ENCODE results near the gene TNS1. TPM values are rescaled to one million over a fixed set of nuclear protein-coding genes. Genes with fewer than 3 reads are reported as not detected.

Gene TNS1
- total and polyA plus RNA-seq, 8 donors = 139 to 327 (median 159) TPM

DNA sequence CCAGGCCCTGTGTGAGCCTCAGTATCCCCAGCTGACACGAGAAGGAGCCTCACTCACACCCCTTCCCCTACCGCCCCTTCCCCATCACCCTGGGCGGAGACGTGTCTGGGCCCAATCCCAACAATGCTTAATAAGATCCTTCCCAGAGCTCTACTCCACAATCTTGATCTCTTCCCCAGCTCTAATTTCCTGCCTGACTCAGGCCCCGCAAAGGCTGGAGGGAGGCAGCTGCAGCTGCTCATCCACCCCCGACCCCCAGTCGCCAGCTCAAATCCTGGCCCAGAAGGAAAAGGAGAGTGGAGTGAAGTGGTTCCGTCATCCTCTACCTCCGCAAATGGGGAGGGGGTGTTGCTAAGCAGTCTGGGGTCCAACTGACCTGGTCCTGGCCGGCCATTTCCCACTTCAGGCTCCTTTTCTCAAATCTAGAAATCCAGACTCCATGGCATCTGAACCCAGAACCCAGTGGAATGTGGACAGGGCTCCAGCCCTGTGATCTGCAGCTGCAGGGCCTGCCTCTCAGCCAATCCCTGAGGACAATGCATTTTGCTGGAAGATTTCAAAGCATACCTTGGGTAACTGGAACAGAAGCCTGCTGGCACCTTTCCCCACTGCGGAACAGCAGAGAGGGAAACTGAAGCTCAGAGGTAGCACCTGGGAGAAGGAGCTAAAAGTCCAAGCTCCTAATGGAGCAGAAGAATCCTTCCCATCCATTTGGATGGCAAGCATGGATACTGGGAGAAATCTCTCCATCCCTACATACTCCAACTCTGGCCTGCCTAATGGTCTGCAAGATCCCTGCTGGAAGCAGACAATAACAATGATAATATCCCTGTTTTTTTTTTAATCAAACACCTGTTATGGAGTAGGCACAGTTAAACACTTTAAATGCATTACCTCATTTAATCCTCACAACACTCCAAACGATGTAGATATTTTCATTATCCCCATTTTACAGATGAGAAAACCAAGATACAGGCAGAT lies 5.6 kb upstream of the TNS1 start:
- Histone ChIP-seq H3K27me3 (peaks cover 0 to 35% of the 10 kb centered on the region in 2 donors), H3K9me3 (no peaks in the 10 kb centered on the region), H3K36me3 (no peaks in the 10 kb centered on the region), H3K4me3 (no peak overlapping the region), H3K27ac (no peak overlapping the region), H3K4me1 (peaks cover 0 to 27% of the 10 kb centered on the region in 2 donors)
- TF ChIP-seq, protein P1, sequence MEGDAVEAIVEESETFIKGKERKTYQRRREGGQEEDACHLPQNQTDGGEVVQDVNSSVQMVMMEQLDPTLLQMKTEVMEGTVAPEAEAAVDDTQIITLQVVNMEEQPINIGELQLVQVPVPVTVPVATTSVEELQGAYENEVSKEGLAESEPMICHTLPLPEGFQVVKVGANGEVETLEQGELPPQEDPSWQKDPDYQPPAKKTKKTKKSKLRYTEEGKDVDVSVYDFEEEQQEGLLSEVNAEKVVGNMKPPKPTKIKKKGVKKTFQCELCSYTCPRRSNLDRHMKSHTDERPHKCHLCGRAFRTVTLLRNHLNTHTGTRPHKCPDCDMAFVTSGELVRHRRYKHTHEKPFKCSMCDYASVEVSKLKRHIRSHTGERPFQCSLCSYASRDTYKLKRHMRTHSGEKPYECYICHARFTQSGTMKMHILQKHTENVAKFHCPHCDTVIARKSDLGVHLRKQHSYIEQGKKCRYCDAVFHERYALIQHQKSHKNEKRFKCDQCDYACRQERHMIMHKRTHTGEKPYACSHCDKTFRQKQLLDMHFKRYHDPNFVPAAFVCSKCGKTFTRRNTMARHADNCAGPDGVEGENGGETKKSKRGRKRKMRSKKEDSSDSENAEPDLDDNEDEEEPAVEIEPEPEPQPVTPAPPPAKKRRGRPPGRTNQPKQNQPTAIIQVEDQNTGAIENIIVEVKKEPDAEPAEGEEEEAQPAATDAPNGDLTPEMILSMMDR (IDR thresholded peaks at IDR 0.05) = no peak
- DNase-seq (no peak), ATAC-seq (no peak)
- intact Hi-C loops (cut with DNase I) = no loop called here

DNA sequence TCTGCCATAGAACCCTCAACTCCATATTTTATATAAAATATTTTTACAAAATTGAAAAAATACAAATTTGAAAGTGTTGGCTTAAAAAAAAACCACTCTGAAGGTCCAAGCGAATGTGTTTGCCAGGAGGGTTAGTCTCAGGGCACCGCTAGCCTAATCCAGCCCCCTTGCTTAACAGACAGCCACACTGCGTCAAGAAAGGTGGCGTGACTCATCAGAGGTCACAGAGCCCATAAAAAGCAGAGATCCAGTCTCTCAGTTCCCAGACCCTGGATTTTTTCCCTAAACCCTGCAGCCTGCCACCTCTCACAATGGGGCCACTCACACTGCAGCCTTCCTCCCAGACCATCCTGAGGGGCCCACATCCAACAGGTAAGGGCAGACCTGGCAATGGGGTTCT lies 3.9 kb upstream of the TNS1 start:
- ATAC-seq (no peak), DNase-seq (no peak)
- TF ChIP-seq, protein P1 (IDR thresholded peaks at IDR 0.05) = no peak
- Histone ChIP-seq H3K36me3 (no peaks in the 10 kb centered on the region), H3K9me3 (no peaks in the 10 kb centered on the region), H3K27me3 (peaks cover 0 to 31% of the 10 kb centered on the region in 2 donors), H3K27ac (no peak overlapping the region), H3K4me1 (peaks cover 0 to 34% of the 10 kb centered on the region in 2 donors), H3K4me3 (no peak overlapping the region)
- intact Hi-C loops (cut with DNase I) = no loop called here

DNA sequence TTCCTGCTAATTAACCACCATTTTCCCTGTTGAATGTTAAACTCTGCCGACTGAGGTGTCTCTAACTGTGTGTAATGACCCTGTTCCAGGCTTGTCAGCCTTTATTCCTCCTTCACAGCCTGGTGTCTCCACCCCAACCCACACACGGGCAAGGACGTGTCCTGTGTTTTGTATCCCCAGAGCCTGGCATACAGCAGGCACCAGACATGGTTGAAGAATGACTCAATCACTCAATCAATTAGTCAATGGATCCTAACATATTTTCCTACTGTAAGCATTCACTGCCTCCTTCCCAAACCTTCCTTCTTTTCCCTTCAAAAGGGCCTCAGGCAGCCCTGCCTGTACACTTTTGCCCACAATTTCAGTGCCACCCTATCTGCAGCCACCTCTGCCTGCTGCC lies 2.7 kb upstream of the TNS1 start:
- Histone ChIP-seq H3K36me3 (no peaks in the 10 kb centered on the region), H3K27me3 (peaks cover 0 to 19% of the 10 kb centered on the region in 2 donors), H3K4me1 (peaks cover 0 to 29% of the 10 kb centered on the region in 2 donors), H3K27ac (no peak overlapping the region), H3K9me3 (no peaks in the 10 kb centered on the region), H3K4me3 (no peak overlapping the region)
- DNase-seq = no peak
- no peak for ATAC-seq
- intact Hi-C loops (cut with DNase I) = no loop called here
- TF ChIP-seq, protein P1 (IDR thresholded peaks at IDR 0.05) = no peak

DNA sequence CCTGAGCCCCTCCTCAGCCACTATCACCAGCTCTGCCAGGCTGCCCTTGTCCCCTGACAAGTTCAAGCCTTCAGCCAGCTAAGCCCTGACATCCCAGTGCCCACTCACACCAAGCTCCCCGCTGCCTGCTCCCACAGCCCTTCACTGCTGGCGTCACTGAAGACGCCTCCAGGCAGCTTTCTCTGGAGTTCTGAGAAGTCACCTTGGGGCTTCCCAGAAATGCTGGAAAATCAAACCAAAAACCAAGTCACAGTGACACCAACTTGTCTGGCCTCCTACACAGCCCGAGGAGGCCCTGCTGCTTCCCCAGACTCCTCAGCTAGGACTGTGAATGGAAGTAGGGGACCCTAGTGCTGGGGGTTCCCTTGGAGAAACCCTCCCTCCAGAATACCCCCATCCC lies 2.2 kb upstream of the TNS1 start:
- peaks cover 0 to 14% of the 10 kb centered on the region in 2 donors for H3K27me3 ChIP-seq
- no peaks in the 10 kb centered on the region for H3K9me3 ChIP-seq
- no peak overlapping the region for H3K27ac ChIP-seq
- DNase-seq (no peak), ATAC-seq (no peak)
- H3K36me3 ChIP-seq = no peaks in the 10 kb centered on the region
- intact Hi-C loops (cut with DNase I) = no loop called here
- H3K4me1 ChIP-seq = peaks cover 3 to 29% of the 10 kb centered on the region in 2 donors
- no peak overlapping the region for H3K4me3 ChIP-seq
- TF ChIP-seq, protein P1 (IDR thresholded peaks at IDR 0.05) = no peak

DNA sequence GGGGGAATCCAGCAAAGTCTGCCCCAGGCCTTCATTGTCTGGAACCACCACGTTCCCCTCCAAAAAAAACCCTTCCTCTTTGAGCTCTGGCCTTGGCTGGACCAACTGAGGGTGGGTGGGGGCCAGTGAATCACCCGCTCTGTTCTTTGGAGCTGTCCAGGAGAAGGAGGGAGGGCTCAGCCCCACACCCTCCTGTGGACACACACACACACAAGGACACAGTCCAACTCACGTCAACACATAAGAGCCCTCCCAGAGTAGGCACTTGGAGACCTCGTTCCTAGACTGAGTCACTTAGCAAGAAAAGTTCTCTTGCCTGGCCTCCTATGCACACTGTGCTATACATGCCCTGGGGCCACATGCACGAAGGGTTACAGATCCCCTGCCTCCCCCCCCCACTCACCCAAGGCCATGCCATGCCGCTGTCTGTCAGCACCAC lies 1.2 kb upstream of the TNS1 start:
- Histone ChIP-seq H3K27ac (peak overlapping the region in 1 of 2 donors; percentile 73), H3K9me3 (no peaks in the 10 kb centered on the region), H3K27me3 (peaks cover 0 to 4% of the 10 kb centered on the region in 2 donors), H3K4me3 (no peak overlapping the region), H3K36me3 (no peaks in the 10 kb centered on the region), H3K4me1 (peaks cover 3 to 29% of the 10 kb centered on the region in 2 donors)
- ATAC-seq (peak; percentile 88), DNase-seq (peak in 2 of 4 donors; percentile 82 to 83)
- intact Hi-C loops (cut with DNase I) = no loop called here
- TF ChIP-seq, protein P1 (IDR thresholded peaks at IDR 0.05) = no peak
